ENCODE data around the gene FZD7.

Gene FZD7

GRCh38 chr2:202014759-202015211 lies 18.9 kb upstream of the FZD7 start:
- DNase-seq, result no peak

GRCh38 chr2:202015471-202015870 lies 18.2 kb upstream of the FZD7 start:
- DNase-seq, result no peak

- no peak for DNase-seq
These were observed 17.0 kb upstream of the FZD7 start for GRCh38 chr2:202016579-202017227.

GRCh38 chr2:202017940-202018339 lies 15.7 kb upstream of the FZD7 start:
- DNase-seq, result no peak

- no peak for DNase-seq
These were observed 14.7 kb upstream of the FZD7 start for GRCh38 chr2:202018950-202019349.

- DNase-seq, result no peak
These were observed 13.8 kb upstream of the FZD7 start for GRCh38 chr2:202019689-202020450.

- DNase-seq, result no peak
These were observed 10.9 kb upstream of the FZD7 start for GRCh38 chr2:202022755-202023154.

- no peak for DNase-seq
These were observed 10.3 kb upstream of the FZD7 start for GRCh38 chr2:202023198-202023903.

- DNase-seq, result no peak
These were observed 9.8 kb upstream of the FZD7 start for GRCh38 chr2:202023904-202024266.

GRCh38 chr2:202024871-202025270 lies 8.8 kb upstream of the FZD7 start:
- no peak for DNase-seq

GRCh38 chr2:202025816-202026215 lies 7.8 kb upstream of the FZD7 start:
- no peak for DNase-seq

GRCh38 chr2:202026507-202026906 lies 7.1 kb upstream of the FZD7 start:
- no peak for DNase-seq

GRCh38 chr2:202030691-202031090 lies 3.0 kb upstream of the FZD7 start:
- no peak for DNase-seq

- no peak for DNase-seq
These were observed 2.3 kb upstream of the FZD7 start for GRCh38 chr2:202031246-202031951.

GRCh38 chr2:202032846-202033316 lies 774 bp upstream of the FZD7 start:
- peak; percentile 27 for DNase-seq

- peak; percentile 31 for DNase-seq
These were observed 814 bp downstream of the FZD7 start for GRCh38 chr2:202034249-202035088.

GRCh38 chr2:202035089-202035940 lies 1.7 kb downstream of the FZD7 start:
- peak; percentile 7 for DNase-seq

- no peak for DNase-seq
These were observed 2.3 kb downstream of the FZD7 start for GRCh38 chr2:202035941-202036372.

- DNase-seq, result no peak
These were observed 3.0 kb downstream of the FZD7 start for GRCh38 chr2:202036601-202037037.

- DNase-seq, result no peak
These were observed 3.4 kb downstream of the FZD7 start for GRCh38 chr2:202037086-202037485.
